GM21786 (cell line): ENCODE measurements around the gene UBN1.
A peak's percentile ranks its signal among the peaks of the same experiment; 100 is the strongest.

Source experiments
- ATAC-seq: cut with Tn5 transposase; IDR thresholded peaks from one replicate; pipeline ENCODE4 v1.9.1; 2021; ENCODE audit not compliant: unreplicated experiment

The UBN1 gene, protein sequence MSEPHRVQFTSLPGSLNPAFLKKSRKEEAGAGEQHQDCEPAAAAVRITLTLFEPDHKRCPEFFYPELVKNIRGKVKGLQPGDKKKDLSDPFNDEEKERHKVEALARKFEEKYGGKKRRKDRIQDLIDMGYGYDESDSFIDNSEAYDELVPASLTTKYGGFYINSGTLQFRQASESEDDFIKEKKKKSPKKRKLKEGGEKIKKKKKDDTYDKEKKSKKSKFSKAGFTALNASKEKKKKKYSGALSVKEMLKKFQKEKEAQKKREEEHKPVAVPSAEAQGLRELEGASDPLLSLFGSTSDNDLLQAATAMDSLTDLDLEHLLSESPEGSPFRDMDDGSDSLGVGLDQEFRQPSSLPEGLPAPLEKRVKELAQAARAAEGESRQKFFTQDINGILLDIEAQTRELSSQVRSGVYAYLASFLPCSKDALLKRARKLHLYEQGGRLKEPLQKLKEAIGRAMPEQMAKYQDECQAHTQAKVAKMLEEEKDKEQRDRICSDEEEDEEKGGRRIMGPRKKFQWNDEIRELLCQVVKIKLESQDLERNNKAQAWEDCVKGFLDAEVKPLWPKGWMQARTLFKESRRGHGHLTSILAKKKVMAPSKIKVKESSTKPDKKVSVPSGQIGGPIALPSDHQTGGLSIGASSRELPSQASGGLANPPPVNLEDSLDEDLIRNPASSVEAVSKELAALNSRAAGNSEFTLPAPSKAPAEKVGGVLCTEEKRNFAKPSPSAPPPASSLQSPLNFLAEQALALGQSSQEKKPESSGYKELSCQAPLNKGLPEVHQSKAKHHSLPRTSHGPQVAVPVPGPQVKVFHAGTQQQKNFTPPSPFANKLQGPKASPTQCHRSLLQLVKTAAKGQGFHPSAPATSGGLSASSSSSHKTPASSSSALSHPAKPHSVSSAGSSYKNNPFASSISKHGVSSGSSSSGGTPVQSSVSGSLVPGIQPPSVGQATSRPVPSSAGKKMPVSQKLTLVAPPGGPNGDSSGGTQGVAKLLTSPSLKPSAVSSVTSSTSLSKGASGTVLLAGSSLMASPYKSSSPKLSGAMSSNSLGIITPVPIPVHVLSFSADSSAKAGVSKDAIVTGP (N-terminal part only)

DNA sequence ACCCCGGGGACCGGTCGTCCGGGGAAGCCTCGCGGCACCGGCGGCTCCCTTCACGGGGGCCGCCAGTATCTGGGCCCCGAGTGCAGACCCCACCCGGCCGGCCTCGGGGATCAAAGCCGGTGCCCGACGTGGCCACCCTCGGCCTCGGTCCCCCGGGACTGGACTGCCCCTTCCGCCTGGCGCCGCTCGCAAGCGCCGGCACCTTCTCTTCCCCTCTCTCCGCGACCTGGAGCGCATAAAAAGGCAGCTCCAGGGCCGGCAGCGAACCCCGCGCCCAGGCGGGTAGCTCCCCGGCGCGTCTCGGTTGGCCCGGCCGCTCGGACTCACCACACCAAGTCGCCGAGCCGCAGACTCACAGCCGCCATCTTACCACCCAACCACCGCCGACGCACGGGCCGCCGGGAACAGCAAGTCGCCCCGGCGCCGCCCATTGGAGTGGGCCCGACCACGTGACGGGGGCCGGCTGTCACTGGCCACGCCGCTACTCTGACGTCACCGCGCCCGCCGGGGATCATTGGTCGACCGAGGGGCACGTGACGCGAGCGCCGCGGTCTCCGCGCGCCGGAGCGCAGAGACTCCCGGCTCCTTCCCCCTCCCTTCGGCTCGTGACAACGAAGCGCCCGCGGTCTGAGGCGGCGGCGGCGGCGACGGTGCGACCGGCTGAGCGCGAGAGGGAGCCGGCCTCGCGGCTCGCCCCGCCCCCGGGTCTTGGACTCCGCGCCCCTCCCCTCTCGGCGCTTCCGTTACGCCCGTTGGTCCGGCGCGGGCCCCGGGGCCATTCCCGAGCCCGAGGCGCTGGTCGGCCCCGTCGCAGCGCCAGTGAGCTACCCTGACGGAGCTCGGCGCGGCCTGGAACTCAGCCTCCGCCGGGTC is at the start of gene UBN1, which contains the start of gene GLYR1:
Gene UBN1, plus strand, starts transcription at position 581 of the 873 bp plus-strand sequence. CDS start 5,437 bp downstream, outside the sequence.
Gene GLYR1, minus strand, starts transcription at position 388 of the 873 bp plus-strand sequence. Its CDS starts 23 bp downstream, at position 365.
- peak; percentile 86 for ATAC-seq

DNA sequence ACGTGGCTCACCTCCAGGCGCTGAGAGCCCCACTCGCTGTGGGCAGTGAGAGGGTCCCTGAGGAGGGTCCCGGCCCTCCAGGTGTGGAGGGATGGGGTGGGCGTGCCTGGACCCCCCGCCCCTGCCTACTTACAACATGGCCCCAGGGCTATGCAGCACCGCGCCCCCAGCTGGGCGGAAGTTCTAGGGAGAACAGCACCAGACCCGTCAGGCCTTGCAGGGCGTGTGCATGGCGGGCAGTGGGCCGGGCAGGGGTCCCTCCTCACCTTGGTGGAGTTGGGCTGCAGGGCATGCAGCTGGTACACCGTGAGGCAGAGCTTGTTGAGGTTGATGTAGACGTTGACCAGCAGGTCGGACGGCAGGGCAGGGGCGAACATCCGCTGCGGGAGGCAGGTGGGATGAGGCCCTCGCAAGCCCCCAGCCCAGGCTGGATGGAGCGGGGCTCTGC is 49.5 kb upstream of the UBN1 start:
- no peak for ATAC-seq

DNA sequence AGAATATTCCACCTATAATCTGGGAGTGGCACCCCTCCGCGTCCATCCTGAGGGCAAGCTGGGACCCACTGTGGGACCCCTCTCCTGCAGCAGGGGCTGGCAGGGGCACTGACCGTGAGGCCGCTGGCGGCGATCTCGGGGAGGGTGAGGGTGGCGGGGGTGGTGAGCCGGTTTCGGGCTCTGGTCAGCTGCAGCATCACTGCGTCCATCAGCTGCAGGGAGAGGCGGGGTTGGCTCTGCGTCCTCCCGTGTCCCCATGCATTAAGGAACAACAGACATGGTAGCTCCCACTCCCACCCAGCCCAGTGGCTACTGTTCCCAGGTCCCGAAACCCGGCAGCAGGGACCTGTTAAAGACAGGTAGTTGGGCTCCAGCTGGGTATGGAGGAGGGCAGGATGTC is 48.8 kb upstream of the UBN1 start:
- no peak for ATAC-seq

DNA sequence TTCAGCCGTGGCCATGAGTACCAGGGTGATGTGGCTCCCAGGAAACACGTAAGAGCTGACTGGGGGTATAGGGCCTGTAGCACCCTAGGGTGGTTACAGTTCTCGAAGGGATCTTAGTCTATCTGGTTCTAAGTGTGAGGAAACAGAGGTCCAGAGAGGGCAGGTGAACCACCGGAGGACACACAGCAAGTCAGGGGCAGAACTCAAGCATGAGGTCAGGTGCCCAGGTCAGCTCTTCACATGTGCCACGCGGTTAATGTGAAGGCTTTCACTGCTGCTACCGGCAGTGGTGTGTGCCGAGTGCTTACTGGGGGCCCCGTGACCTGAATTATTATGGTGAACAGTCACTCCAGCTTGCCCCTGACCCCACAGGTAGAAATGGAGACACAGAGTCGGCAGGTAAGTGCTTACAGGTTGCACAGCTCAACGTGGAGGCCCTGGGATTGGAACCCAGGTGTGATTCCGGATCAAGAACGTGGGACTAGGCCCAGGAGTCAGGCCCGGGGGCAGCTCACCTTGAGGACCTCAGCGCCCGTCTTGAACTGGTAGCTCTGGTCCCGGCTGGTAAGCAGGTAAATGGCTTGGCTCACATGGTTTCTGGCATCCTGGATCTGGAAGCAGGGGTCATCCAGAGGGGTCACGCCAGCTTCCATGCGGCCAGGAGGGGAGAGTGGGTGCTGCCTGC is 48.0 kb upstream of the UBN1 start:
- ATAC-seq, result no peak

DNA sequence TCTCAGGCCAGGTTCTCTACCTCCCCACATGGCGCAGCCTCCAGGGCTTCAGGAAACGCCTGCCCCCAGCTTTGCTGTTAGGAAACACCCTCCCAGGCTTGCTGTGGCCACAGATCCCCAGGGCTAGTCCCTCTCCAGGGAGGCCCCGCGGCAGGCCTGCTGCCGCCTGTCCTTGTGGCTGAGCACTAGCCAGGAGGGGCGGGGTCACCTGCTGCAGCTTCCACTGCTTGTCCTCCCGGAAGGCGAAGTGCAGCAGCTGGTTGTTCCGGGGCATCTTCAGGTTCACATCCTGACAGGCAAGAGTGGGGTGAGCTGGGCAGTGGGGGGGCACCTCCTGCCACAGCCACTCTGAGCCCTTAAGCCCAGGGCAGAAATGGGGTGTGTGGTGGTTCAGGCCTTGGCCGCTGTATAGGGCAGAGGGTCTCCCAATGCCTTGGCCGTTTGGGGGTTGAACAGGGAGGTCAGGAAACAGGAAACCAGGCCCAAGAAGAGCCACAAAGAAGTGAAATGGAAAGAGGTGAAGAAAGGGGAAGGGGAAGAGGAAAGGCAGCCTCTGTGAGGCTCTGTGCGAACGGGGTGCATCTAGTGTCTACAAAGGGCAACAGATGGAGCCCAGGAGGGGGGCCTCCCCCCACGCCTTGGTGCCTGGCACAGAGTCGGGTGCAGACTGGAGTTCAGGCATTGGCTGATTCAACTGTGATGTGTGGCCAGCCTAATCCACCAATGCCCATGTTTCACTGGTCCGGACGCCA is 46.8 kb upstream of the UBN1 start:
- no peak for ATAC-seq

DNA sequence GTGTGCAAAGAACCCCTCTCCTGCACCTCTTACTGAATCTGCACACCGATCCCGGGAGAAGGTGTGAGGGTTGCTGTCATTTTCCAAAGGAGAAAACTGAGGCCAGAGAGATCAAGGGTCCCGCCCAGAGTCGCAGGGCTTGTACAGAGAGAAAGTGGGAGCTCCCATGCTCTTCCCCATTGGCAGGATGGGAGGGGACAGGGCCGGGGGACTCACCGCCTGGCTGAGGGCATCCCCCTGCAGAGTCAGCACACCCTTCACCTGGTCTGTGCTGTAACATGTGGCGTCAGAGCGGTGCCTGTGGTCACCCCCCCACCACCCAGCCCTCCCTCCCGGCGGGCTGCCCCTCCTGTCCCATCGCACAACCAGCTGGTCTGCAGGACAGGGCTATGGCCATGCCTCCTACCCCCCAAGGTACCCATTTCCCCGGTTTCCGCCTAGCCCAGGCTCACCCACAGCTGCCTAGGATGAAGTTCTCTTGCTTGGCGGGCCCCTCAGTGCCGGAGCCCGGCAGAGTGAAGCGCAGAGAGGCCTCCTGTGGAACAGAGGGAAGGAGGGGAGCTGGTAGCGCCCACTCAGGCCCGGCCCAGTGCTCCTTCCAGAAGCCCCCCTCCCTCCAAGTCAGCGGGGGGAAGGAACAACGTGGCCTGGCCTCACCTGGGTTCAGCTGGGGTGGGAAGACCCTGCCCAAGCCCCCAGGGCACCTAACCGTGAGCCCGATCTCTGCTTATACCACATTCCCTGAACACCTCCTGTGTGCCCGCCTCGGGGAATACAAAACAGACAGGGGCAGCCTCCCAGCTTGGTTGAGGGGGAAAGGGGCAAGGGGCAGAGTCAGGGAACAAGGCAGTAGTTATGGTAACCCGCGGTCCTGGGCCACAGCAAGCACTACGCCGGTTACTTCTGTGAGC is 46.0 kb upstream of the UBN1 start:
- ATAC-seq, result no peak

DNA sequence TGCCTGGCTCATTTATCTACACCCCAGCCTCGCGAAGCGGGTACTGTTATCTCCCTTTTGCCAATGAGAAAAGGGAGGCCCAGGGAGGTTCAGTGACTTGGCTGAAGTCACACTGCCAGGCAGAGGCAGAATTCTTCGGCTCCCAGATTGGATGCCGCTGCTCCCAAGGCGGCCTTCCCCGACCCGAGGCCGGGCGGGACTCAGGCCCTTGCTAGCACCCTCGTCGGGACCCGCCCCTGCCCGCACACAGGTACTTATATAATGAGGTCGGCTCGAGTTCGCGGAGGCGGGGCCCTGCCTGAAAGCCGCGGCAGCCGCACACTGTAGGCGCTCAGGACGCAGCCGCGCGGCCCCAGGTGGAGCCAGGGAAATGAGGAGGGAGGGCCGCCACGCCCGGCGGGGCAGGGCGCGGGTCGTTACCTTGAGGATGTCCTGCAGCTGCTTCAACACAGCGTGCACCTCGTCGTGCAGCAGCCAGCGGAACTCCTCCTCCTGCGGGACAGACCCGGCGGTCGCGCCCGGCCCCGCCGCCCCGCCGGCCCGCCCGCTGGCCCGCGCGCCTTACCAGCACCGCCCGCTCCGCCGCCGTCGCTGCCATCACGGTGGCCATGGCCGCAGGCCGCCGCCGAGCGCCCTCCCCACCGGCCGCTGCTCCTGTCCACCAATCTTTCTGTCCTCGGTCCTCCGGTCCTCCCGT is 45.2 kb upstream of the UBN1 start, which contains the start of gene ROGDI:
Gene ROGDI, minus strand, starts transcription at position 672 of the 697 bp plus-strand sequence. Its CDS starts 62 bp downstream, at position 610.
- ATAC-seq, result peak; percentile 59

DNA sequence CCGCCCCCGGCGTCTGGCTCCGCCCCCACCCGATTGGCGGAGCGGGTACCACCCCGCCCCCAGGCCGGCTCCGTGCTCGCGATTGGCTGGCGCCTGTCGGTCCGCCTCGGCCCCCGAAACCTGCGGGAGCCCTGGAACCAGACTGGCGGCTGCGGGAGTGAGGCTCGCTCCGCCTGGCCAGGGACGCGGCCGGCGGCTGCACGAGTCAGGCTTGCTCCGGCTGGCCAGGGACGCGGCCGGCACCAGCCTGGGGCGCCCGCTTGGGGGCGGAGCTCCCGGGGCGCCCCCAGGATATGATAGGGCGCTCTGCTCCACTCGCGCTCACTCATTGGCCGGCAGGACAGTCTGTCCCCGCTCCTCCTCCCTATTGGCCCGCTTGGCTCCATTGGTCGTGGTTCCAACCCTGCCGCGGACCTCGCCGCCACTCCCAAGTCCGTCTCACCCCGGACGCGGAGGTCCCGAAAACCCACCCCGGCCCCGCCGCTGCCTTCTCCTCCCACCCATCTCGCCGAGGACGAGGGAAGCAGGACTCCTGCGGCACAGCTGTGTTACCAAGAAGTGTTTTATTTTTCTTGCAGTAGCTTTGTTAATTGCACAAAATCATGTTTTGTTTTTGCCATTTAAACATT is 44.5 kb upstream of the UBN1 start:
- ATAC-seq, result peak; percentile 88

DNA sequence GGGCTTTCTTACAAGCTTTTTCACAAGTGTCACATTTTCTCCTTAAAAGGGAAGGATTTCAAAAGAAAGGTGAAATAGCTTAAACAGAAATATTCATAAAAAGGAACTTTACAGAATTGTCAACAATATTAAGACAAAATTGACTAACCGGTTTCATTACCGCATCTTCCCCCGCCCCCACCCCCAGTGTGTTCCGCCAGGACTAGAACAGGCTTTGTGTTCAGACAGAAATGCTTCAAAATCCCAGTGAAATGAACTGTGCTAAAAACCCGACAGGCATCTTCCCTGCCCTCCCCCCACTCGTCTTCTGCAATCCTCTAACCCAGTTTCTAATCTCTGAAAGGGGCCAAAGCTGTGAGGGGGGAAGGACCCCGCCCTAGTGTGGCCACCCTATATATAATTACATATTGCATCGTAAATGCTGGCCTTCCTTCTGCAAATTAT is 43.9 kb upstream of the UBN1 start:
- no peak for ATAC-seq

DNA sequence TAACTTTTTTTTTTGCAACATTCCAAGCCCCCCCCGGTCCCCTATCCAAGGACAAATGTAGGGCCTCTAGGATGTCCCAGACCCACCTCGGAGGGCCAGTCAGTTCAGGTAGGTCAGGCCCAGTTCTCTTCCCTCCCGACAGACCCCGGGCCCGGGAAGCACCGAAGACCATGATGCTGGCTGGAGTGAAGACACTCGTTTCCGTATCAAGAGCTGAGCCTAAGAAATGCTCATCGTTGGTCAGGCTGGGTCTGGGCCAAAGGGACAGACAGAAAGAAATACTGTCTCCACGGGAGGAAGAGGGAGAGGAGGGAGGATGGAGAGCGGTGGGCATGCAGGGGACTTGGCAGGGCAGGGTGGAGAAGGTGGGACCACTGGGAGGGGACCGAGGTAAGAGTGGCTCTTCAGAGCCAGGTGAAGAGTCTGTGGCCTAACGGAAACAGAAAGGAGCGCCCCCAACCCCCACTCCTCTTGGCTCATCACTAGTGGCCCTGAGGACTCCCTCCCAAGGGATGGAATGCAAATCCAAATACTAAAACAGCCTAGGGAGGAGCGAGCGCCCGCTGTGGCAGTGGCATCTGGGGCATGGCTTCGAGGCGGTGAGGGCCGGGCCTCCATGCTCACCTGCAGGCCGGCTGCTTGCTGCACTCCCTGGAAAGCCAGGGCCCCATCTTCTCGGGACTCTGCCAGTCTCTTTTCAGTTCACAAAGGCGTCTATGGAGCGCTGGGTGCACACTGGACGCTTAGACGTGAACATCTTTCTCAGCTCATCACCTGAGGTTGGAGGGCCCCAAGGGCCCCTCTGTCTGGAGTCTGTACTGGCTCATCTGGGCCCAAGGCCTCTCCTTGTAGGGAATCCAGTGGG is 43.2 kb upstream of the UBN1 start:
- no peak for ATAC-seq

DNA sequence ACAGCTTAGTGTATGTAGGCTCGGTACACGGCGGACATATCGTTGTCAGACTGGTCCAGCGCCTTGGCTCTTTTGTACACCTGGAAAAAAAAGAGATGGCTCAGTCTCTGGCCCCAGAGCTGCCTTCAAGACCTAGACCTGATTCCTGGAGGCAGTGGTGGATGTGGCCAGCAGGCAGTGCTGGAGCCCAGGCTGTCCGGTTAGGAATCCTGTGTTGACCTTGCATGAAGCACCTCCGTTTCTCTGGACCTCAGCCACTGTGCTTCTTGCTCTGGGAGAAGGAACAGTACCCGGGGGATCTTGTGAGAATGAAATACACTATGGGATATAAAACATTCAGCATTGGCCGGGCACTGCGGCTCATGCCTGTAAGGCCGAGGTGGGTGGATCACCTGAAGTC is 42.0 kb upstream of the UBN1 start:
- no peak for ATAC-seq

DNA sequence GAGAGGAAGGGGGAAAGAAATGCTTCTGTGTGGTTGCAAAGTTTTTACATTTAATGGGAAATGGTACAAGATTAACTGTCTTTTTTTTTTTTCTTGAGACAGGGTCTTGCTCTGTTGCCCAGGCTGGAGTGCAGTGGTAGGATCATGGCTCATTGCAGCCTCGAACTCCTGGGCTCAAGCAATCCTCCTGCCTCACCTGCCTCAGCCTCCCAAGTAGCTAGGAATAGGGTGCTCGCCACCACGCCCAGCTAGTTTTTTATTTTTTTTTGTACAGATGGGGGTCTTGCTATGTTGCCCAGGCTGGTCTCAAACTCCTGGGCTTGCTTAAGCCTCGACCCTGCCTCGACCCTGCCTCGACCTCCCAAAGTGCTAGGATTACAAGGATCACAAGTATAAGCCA is 41.0 kb upstream of the UBN1 start:
- ATAC-seq, result no peak

DNA sequence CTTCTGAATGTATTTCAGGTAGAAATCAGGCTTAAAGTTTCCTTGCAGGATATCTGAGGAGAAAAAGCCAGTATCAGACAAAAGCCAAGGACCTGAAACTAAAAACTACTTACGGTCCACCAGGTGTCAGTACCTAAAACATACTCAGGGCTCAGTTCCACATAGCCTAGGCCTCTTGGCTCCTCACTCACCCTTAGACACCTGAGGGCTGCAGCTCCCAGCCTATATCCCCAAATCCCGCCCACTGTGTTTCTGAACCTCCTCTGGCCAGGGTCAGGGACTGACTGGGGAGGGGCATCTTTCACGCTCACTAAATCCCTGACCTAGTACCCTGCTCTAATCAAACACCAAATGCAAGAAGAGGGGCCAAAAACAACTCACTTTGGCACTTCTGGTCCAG is 36.0 kb upstream of the UBN1 start:
- ATAC-seq, result no peak

DNA sequence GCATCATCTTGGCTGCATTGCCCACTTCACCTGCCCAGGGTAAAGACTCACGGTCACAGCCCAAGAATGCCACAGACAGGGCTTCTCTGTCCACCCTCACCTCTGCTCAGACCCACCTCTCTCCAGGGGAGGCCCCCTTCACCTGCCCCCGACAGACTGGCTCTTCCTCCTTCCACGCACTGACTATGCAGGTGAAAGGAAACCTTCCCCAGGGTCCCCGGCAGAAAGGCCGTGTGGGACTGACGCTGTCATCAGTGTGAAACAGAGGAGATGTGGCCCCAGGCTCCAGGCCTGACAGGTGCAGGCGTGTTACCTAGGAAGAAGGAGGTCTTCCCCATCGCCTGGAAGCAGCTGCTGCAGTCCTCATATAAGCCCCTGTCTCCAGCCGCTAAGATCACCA is 35.5 kb upstream of the UBN1 start:
- ATAC-seq, result no peak

DNA sequence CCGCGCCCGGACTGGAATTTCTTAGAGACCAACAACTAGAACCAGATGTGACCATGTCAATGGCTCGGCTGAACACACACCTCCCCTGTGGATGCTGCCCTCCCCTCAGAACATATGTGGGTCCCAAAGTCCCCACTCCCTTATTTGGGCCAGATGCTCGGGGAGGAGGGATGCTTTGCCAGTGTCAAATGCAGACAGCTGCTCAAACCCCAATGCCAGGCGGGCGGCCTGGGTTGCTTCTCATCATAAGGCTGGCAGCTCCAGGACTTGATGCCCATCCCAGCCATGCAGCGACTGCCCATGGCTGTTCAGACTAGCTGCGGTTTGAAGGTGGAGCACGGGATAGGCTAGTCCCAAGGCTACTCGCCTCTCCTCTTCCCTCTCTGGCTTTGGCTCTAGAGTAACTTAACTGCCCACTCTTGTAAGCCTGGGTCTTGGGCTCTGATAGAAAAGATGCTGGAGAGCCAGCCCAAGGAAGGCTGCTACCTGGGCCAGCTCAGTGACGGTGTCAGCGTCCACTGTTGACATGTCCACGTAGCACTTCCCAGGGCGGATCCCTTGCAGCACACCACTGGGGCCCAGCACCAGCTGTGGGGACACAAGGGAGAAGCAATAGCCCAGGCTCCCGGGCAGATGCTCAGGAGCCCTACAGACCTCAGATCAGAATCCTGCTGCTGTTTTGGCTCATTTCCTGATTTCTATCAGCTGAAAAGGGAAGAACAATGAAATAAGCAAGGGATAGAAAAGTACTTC is 33.9 kb upstream of the UBN1 start:
- no peak for ATAC-seq
